Endothelial cell of umbilical vein (primary cell): Measurements from ENCODE around the gene EIF3A. TPM values are rescaled to one million over a fixed set of nuclear protein-coding genes. Genes with fewer than 3 reads are reported as not detected.

ENCODE experiments used
- BruUV-seq: library from RNA; stranded (reverse); fragments of 400-500 nt; replicated peaks from 2 replicates; lab custom pipeline; 2021; lab: Mats Ljungman, UMichigan
- CTCF ChIA-PET: fragments of 300-600, 350-600 bp; sonication (Branson Sonifier 250); formaldehyde crosslinking; loops from one replicate; lab custom pipeline; 2021; ENCODE audit warnings: antibody characterized with exemption, inconsistent platforms; lab: Charles Lee
- POLR2A ChIA-PET: fragments of 300-600, 350-600 bp; sonication (Branson Sonifier 250); formaldehyde crosslinking; loops from one replicate; lab custom pipeline; 2021; ENCODE audit warnings: antibody characterized with exemption, inconsistent platforms; lab: Charles Lee
- DNase-seq: peaks from one replicate; pipeline ENCODE4 v3.0.0-alpha.2; 2011; ENCODE audit warnings: low read depth, low spot score
- FAIRE-seq: peaks from 2 replicates; lab custom pipeline; 2011; peaks lifted over from hg19 to GRCh38; lab: Jason Lieb, UNC
- H2AFZ ChIP-seq: 2 replicates; pipeline ENCODE4 v1.6.0; 2012; ENCODE audit warnings: low read depth, low read length, control low read depth, inconsistent platforms
- H3K27ac ChIP-seq: 2 replicates; pipeline ENCODE4 v1.5.1; 2011; ENCODE audit warnings: low read depth, mild to moderate bottlenecking, control low read depth, low read length, moderate library complexity; ENCODE audit not compliant: insufficient read depth
- H3K27me3 ChIP-seq, 2 experiments: 2 replicates each; pipeline versions ENCODE4 v1.6.0 to v1.6.1; 2011; ENCODE audit warnings: low read length in 2 of 2, mixed read lengths in 1 of 2; ENCODE audit not compliant: control insufficient read depth in 2 of 2, insufficient read depth in 2 of 2
- H3K36me3 ChIP-seq, 2 experiments: 2 replicates in 1 of 2; 3 replicates in 1 of 2; pipeline ENCODE4 v1.5.1; 2011; ENCODE audit warnings: low read length in 2 of 2, mild to moderate bottlenecking in 1 of 2, moderate library complexity in 1 of 2; ENCODE audit not compliant: control insufficient read depth in 2 of 2, insufficient read depth in 2 of 2; ENCODE audit errors: extremely low read depth in 1 of 2
- H3K4me1 ChIP-seq: 3 replicates; pipeline ENCODE4 v1.5.1; 2011; ENCODE audit warnings: mild to moderate bottlenecking, low read length; ENCODE audit not compliant: control insufficient read depth, insufficient read depth; ENCODE audit errors: extremely low read depth
- H3K4me2 ChIP-seq: 2 replicates; pipeline ENCODE4 v1.6.1; 2011; ENCODE audit warnings: low read length, control low read depth, mixed read lengths; ENCODE audit not compliant: insufficient read depth
- H3K4me3 ChIP-seq, 3 experiments: fragments of 200-600 bp in 1 of 3; sonication (generic), shearing (Covaris generic) in 1 of 3; replicated peaks in 1 of 3; 2 replicates each; pipeline ENCODE4 v1.5.1; 2011 to 2016; ENCODE audit warnings: control low read depth in 3 of 3, low read length in 3 of 3, mild to moderate bottlenecking in 2 of 3, inconsistent platforms in 1 of 3, low read depth in 1 of 3, moderate library complexity in 1 of 3; ENCODE audit not compliant: insufficient read depth in 1 of 3
- H3K79me2 ChIP-seq: 2 replicates; pipeline ENCODE4 v1.6.0; 2012; ENCODE audit warnings: low read length, inconsistent platforms; ENCODE audit not compliant: control insufficient read depth, insufficient read depth
- H3K9ac ChIP-seq: replicated peaks from 2 replicates; pipeline ENCODE3; 2011; ENCODE audit warnings: low read length, control low read depth; ENCODE audit not compliant: insufficient read depth; ENCODE audit errors: extremely low read depth
- H3K9me1 ChIP-seq: replicated peaks from 3 replicates; pipeline ENCODE4 v1.6.0; 2011; ENCODE audit warnings: mild to moderate bottlenecking, low read length; ENCODE audit not compliant: control insufficient read depth, insufficient read depth; ENCODE audit errors: extremely low read depth
- H3K9me3 ChIP-seq: replicated peaks from 2 replicates; pipeline ENCODE4 v1.5.1; 2012; ENCODE audit warnings: low read length, inconsistent platforms; ENCODE audit not compliant: control insufficient read depth, insufficient read depth
- H4K20me1 ChIP-seq: replicated peaks from 2 replicates; pipeline ENCODE3; 2011; ENCODE audit warnings: mild to moderate bottlenecking, low read length; ENCODE audit not compliant: control insufficient read depth, insufficient read depth; ENCODE audit errors: extremely low read depth
- EZH2 ChIP-seq: IDR thresholded peaks from 2 replicates; pipeline ENCODE4 v1.6.1; 2012; ENCODE audit warnings: borderline replicate concordance, low read depth, mild to moderate bottlenecking, moderate library complexity, low read length, inconsistent platforms; ENCODE audit not compliant: severe bottlenecking
- FOS ChIP-seq: IDR thresholded peaks from 2 replicates; pipeline ENCODE4 v1.6.1; 2011; ENCODE audit warnings: mild to moderate bottlenecking, low read length, moderate library complexity, borderline replicate concordance; ENCODE audit not compliant: insufficient read depth
- GATA2 ChIP-seq: IDR thresholded peaks from 2 replicates; pipeline ENCODE4 v1.7.0; 2011; ENCODE audit warnings: low read depth, mild to moderate bottlenecking, moderate library complexity, mixed read lengths, low read length; ENCODE audit not compliant: insufficient read length, insufficient read depth
- JUN ChIP-seq: IDR thresholded peaks from 2 replicates; pipeline ENCODE4 v1.6.1; 2011; ENCODE audit warnings: borderline replicate concordance, low read depth; ENCODE audit not compliant: insufficient read length, insufficient read depth
- MYC ChIP-seq: IDR thresholded peaks from one replicate; pipeline ENCODE4 v1.6.1; 2011; ENCODE audit warnings: mild to moderate bottlenecking, low read depth, low read length
- POLR2A ChIP-seq: IDR thresholded peaks from 2 replicates; pipeline ENCODE4 v1.6.1; 2012; ENCODE audit warnings: low read depth, mild to moderate bottlenecking, control low read depth, low read length
- POLR2AphosphoS5 ChIP-seq: IDR thresholded peaks from 2 replicates; pipeline ENCODE4 v1.6.1; 2012; ENCODE audit warnings: low read depth, mild to moderate bottlenecking, control low read depth, low read length, moderate library complexity; ENCODE audit not compliant: insufficient read depth
- dilution Hi-C: fragments of 300-500 bp; cut with MboI; formaldehyde crosslinking; loops from one replicate; pipeline ENCODE4 v1.15.0; 2019; ENCODE audit warnings: low sequenced_read_pairs; ENCODE audit not compliant: extremely low pct_ligation_motif_present
- intact Hi-C: fragments of 100-400 bp; cut with micrococcal nuclease; formaldehyde crosslinking; loops from one replicate; pipeline ENCODE4 v1.10.0; 2022
- polyA plus RNA-seq, 4 experiments: library from polyadenylated mRNA; depleted of rRNA in 3 of 4; stranded (reverse) in 3 of 4; unstranded in 1 of 4; fragments of >200 nt; gene quantifications; 2 replicates each; pipeline versions ENCODE4 v1.2.1 to v1.2.3, GENCODE V29; 2011 to 2012; ENCODE audit warnings: missing spikeins in 1 of 4
- total RNA-seq: library from RNA; stranded (reverse); gene quantifications from 2 replicates; pipeline ENCODE4 v1.2.3, GENCODE V29; 2021
- TF ChIP-seq, protein P1 (sequence below), 2 donors: IDR thresholded peaks; 1 replicate in 1 of 2; 2 replicates in 1 of 2; pipeline ENCODE4 v1.5.1; 2011; ENCODE audit warnings: low read length in 2 of 2, mild to moderate bottlenecking in 2 of 2, moderate library complexity in 2 of 2, control low read depth in 1 of 2, inconsistent platforms in 1 of 2, low read depth in 1 of 2; ENCODE audit not compliant: insufficient read depth in 1 of 2; ENCODE audit errors: extremely low read depth in 1 of 2
- TF ChIP-seq, protein P2 (sequence below): IDR thresholded peaks from 2 replicates; pipeline ENCODE4 v1.6.1; 2011; ENCODE audit not compliant: insufficient read depth, insufficient read length

The EIF3A gene
- total and polyA plus RNA-seq, 2 donors (not counting 3 experiments of a cell fraction or from before 2014, with no cell fraction given): 27.6 to 159 TPM

GRCh38 chr10:118998183-118998582, 82.4 kb downstream of the EIF3A start:
- H4K20me1 ChIP-seq: no peaks in the 10 kb centered on the region
- H3K9ac ChIP-seq: no peak overlapping the region
- no peaks in the 10 kb centered on the region for H3K9me1 ChIP-seq
- no peaks in the 10 kb centered on the region for H3K9me3 ChIP-seq
- H3K4me1 ChIP-seq: no peaks in the 10 kb centered on the region
- H3K79me2 ChIP-seq: no peaks in the 10 kb centered on the region
- no peaks in the 10 kb centered on the region for H3K36me3 ChIP-seq
- no peak overlapping the region for H3K27ac ChIP-seq
- no peaks in the 10 kb centered on the region for H3K27me3 ChIP-seq
- dilution Hi-C loops (no loop called here), intact Hi-C loops (no loop called here)
- DNase-seq (no peak), FAIRE-seq (no peak)
- H3K4me3 ChIP-seq: no peak overlapping the region
- no peak for TF ChIP-seq JUN
- TF ChIP-seq POLR2A: no peak
- TF ChIP-seq EZH2: no peak
- no peak for TF ChIP-seq MYC
- no peak for TF ChIP-seq GATA2
- no peak for TF ChIP-seq POLR2AphosphoS5
- TF ChIP-seq, protein P1, sequence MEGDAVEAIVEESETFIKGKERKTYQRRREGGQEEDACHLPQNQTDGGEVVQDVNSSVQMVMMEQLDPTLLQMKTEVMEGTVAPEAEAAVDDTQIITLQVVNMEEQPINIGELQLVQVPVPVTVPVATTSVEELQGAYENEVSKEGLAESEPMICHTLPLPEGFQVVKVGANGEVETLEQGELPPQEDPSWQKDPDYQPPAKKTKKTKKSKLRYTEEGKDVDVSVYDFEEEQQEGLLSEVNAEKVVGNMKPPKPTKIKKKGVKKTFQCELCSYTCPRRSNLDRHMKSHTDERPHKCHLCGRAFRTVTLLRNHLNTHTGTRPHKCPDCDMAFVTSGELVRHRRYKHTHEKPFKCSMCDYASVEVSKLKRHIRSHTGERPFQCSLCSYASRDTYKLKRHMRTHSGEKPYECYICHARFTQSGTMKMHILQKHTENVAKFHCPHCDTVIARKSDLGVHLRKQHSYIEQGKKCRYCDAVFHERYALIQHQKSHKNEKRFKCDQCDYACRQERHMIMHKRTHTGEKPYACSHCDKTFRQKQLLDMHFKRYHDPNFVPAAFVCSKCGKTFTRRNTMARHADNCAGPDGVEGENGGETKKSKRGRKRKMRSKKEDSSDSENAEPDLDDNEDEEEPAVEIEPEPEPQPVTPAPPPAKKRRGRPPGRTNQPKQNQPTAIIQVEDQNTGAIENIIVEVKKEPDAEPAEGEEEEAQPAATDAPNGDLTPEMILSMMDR (IDR thresholded peaks at IDR 0.05; ENCODE audit: extremely low read depth in 1 of 2, insufficient read depth in 1 of 2, low read depth in 1 of 2, low read length in 2 of 2): no peak
- TF ChIP-seq FOS: no peak
- TF ChIP-seq, protein P2, sequence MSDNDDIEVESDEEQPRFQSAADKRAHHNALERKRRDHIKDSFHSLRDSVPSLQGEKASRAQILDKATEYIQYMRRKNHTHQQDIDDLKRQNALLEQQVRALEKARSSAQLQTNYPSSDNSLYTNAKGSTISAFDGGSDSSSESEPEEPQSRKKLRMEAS: no peak
- H2AFZ ChIP-seq: no peak overlapping the region
- POLR2A ChIA-PET: no interaction called here
- CTCF ChIA-PET: interaction anchor here (0.6 kb wide), 1 partner anchor 586 kb away, joined by 4 read pairs; no protein-coding TSS in a partner anchor
- BruUV-seq: no TSS peak
- no peak overlapping the region for H3K4me2 ChIP-seq
